Activated naive CD4-positive, alpha-beta T cell treated with anti-CD3 and anti-CD28 coated beads, Interleukin-2, amount 10 ng/mL, durations not matched to agents 7 days and 5 days (primary cell): ENCODE measurements around the gene MKLN1.
"Not testable (repeated sequence)": the region's sequence is repeated elsewhere in the genome, so short reads cannot be mapped to it uniquely, and the experiment has no call there.

Source experiments
- CTCF ChIA-PET: fragments of 350-600 bp; sonication (Branson Sonifier 250); formaldehyde crosslinking; loops from one replicate; lab custom pipeline; 2021; ENCODE audit warnings: antibody characterized with exemption; lab: Charles Lee
- DNase-seq: peaks from one replicate; pipeline ENCODE4 v3.0.0-alpha.2; 2020
- H3K27ac Mint-ChIP-seq: one replicate; pipeline ENCODE4 v1.8.0; 2021; ENCODE audit warnings: mild to moderate bottlenecking, moderate library complexity, mixed read lengths
- H3K27me3 Mint-ChIP-seq: one replicate; pipeline ENCODE4 v1.8.0; 2021; ENCODE audit warnings: mild to moderate bottlenecking, mixed read lengths
- H3K36me3 Mint-ChIP-seq: one replicate; pipeline ENCODE4 v1.8.0; 2021; ENCODE audit warnings: mixed read lengths
- H3K4me1 Mint-ChIP-seq: one replicate; pipeline ENCODE4 v1.8.0; 2021; ENCODE audit warnings: mixed read lengths
- H3K4me3 Mint-ChIP-seq: one replicate; pipeline ENCODE4 v1.8.0; 2021; ENCODE audit warnings: mild to moderate bottlenecking, moderate library complexity, mixed read lengths
- H3K9me3 Mint-ChIP-seq: one replicate; pipeline ENCODE4 v1.8.0; 2021; ENCODE audit warnings: mixed read lengths

The MKLN1 gene

GRCh38 chr7:131503639-131504038, 176.0 kb downstream of the MKLN1 start:
- H3K9me3 Mint-ChIP-seq: no peaks in the 10 kb centered on the region
- H3K4me3 Mint-ChIP-seq: no peak overlapping the region
- H3K36me3 Mint-ChIP-seq: peaks cover 7% of the 10 kb centered on the region
- DNase-seq: no peak
- peaks cover 34% of the 10 kb centered on the region for H3K4me1 Mint-ChIP-seq
- CTCF ChIA-PET: interaction anchor here (0.7 to 1.0 kb wide), 3 partner anchors 9 to 522 kb away, joined by 3 to 4 read pairs (median 4); no protein-coding TSS in a partner anchor
- H3K27me3 Mint-ChIP-seq: peaks cover 9% of the 10 kb centered on the region
- H3K27ac Mint-ChIP-seq: no peak overlapping the region

GRCh38 chr7:131504157-131504899, 176.7 kb downstream of the MKLN1 start:
- Mint-ChIP-seq H3K4me3 (no peak overlapping the region), H3K27me3 (peaks cover 16% of the 10 kb centered on the region), H3K9me3 (no peaks in the 10 kb centered on the region), H3K36me3 (peaks cover 7% of the 10 kb centered on the region), H3K4me1 (peaks cover 38% of the 10 kb centered on the region), H3K27ac (no peak overlapping the region)
- DNase-seq: no peak
- CTCF ChIA-PET: interaction anchor here (0.7 to 1.0 kb wide), 4 partner anchors 9 to 523 kb away, joined by 3 to 4 read pairs (median 4); no protein-coding TSS in a partner anchor

- not testable (repeated sequence) for DNase-seq, H3K27ac Mint-ChIP-seq, H3K4me3 Mint-ChIP-seq, H3K9me3 Mint-ChIP-seq, H3K36me3 Mint-ChIP-seq
- Mint-ChIP-seq H3K4me1 (peaks cover 38% of the 10 kb centered on the region), H3K27me3 (peaks cover 20% of the 10 kb centered on the region)
- CTCF ChIA-PET: interaction anchor here (0.8 to 2.4 kb wide), 2 partner anchors 152 to 436 kb away, joined by 3 to 5 read pairs; no protein-coding TSS in a partner anchor
These were observed 177.5 kb downstream of the MKLN1 start for GRCh38 chr7:131505037-131505620.

- Mint-ChIP-seq H3K4me3 (no peak overlapping the region), H3K27ac (no peak overlapping the region), H3K36me3 (peaks cover 4% of the 10 kb centered on the region), H3K4me1 (peaks cover 31% of the 10 kb centered on the region), H3K27me3 (peaks cover 20% of the 10 kb centered on the region), H3K9me3 (no peaks in the 10 kb centered on the region)
- CTCF ChIA-PET: interaction anchor here (1.4 to 2.4 kb wide), 2 partner anchors 22 to 151 kb away, joined by 3 to 5 read pairs; no protein-coding TSS in a partner anchor
- DNase-seq: no peak
These were observed 178.2 kb downstream of the MKLN1 start for GRCh38 chr7:131505636-131506557.

- H3K27ac Mint-ChIP-seq: peak overlapping the region; percentile 60
- no peaks in the 10 kb centered on the region for H3K36me3 Mint-ChIP-seq
- H3K4me3 Mint-ChIP-seq: no peak overlapping the region
- H3K9me3 Mint-ChIP-seq: no peaks in the 10 kb centered on the region
- peaks cover 24% of the 10 kb centered on the region for H3K4me1 Mint-ChIP-seq
- CTCF ChIA-PET: interaction anchor here (0.9 to 2.4 kb wide), 5 partner anchors 14 to 150 kb away, joined by 3 to 6 read pairs (median 5); no protein-coding TSS in a partner anchor
- H3K27me3 Mint-ChIP-seq: peaks cover 20% of the 10 kb centered on the region
- DNase-seq: no peak
These were observed 178.9 kb downstream of the MKLN1 start for GRCh38 chr7:131506597-131506996.

GRCh38 chr7:131507592-131508331, 180.1 kb downstream of the MKLN1 start:
- CTCF ChIA-PET: interaction anchor here (0.6 to 2.4 kb wide), 11 partner anchors 8 to 150 kb away, joined by 3 to 11 read pairs (median 5); no protein-coding TSS in a partner anchor
- H3K4me3 Mint-ChIP-seq: no peak overlapping the region
- no peaks in the 10 kb centered on the region for H3K9me3 Mint-ChIP-seq
- no peaks in the 10 kb centered on the region for H3K36me3 Mint-ChIP-seq
- H3K4me1 Mint-ChIP-seq: peaks cover 20% of the 10 kb centered on the region
- DNase-seq: peak; percentile 88
- H3K27me3 Mint-ChIP-seq: peaks cover 25% of the 10 kb centered on the region
- H3K27ac Mint-ChIP-seq: no peak overlapping the region

GRCh38 chr7:131508754-131509486, 181.2 kb downstream of the MKLN1 start:
- Mint-ChIP-seq H3K27ac (no peak overlapping the region), H3K4me1 (peaks cover 27% of the 10 kb centered on the region), H3K4me3 (no peak overlapping the region), H3K36me3 (no peaks in the 10 kb centered on the region), H3K9me3 (no peaks in the 10 kb centered on the region), H3K27me3 (peaks cover 25% of the 10 kb centered on the region)
- CTCF ChIA-PET: interaction anchor here (0.7 to 2.2 kb wide), 6 partner anchors 9 to 149 kb away, joined by 3 to 11 read pairs (median 6); no protein-coding TSS in a partner anchor
- DNase-seq: no peak

GRCh38 chr7:131509781-131510180, 182.1 kb downstream of the MKLN1 start:
- H3K27me3 Mint-ChIP-seq: peaks cover 25% of the 10 kb centered on the region
- H3K4me1 Mint-ChIP-seq: peaks cover 27% of the 10 kb centered on the region
- no peaks in the 10 kb centered on the region for H3K36me3 Mint-ChIP-seq
- no peaks in the 10 kb centered on the region for H3K9me3 Mint-ChIP-seq
- H3K27ac Mint-ChIP-seq: no peak overlapping the region
- H3K4me3 Mint-ChIP-seq: no peak overlapping the region
- CTCF ChIA-PET: interaction anchor here (1.7 to 1.9 kb wide), 2 partner anchors 10 to 146 kb away, joined by 9 to 11 read pairs; no protein-coding TSS in a partner anchor
- no peak for DNase-seq

- H3K27ac Mint-ChIP-seq: no peak overlapping the region
These were observed 183.4 kb downstream of the MKLN1 start for GRCh38 chr7:131511071-131511470.

GRCh38 chr7:131511774-131512535, 184.3 kb downstream of the MKLN1 start:
- no peaks in the 10 kb centered on the region for H3K9me3 Mint-ChIP-seq
- CTCF ChIA-PET: interaction anchor here (0.7 to 2.2 kb wide), 12 partner anchors 10 to 615 kb away, joined by 3 to 11 read pairs (median 3); no protein-coding TSS in a partner anchor
- H3K4me1 Mint-ChIP-seq: peaks cover 27% of the 10 kb centered on the region
- H3K27me3 Mint-ChIP-seq: peaks cover 31% of the 10 kb centered on the region
- no peak overlapping the region for H3K27ac Mint-ChIP-seq
- no peak for DNase-seq
- no peak overlapping the region for H3K4me3 Mint-ChIP-seq
- H3K36me3 Mint-ChIP-seq: no peaks in the 10 kb centered on the region

More at GRCh38 chr7:131511071-131511470, 183.4 kb downstream of the MKLN1 start:
- no peaks in the 10 kb centered on the region for H3K9me3 Mint-ChIP-seq
- CTCF ChIA-PET: interaction anchor here (0.5 to 1.2 kb wide), 2 partner anchors 442 to 456 kb away, joined by 3 read pairs; no protein-coding TSS in a partner anchor
- no peak overlapping the region for H3K4me3 Mint-ChIP-seq
- peaks cover 32% of the 10 kb centered on the region for H3K27me3 Mint-ChIP-seq
- no peak for DNase-seq
- peaks cover 27% of the 10 kb centered on the region for H3K4me1 Mint-ChIP-seq
- no peaks in the 10 kb centered on the region for H3K36me3 Mint-ChIP-seq

GRCh38 chr7:131513245-131514061, 185.8 kb downstream of the MKLN1 start:
- Mint-ChIP-seq H3K36me3 (no peaks in the 10 kb centered on the region), H3K4me1 (peaks cover 19% of the 10 kb centered on the region), H3K27me3 (peaks cover 31% of the 10 kb centered on the region), H3K27ac (no peak overlapping the region), H3K9me3 (no peaks in the 10 kb centered on the region), H3K4me3 (no peak overlapping the region)
- CTCF ChIA-PET: interaction anchor here (0.5 to 3.3 kb wide), 17 partner anchors 9 to 700 kb away, joined by 3 to 17 read pairs (median 4); no protein-coding TSS in a partner anchor
- peak; percentile 84 for DNase-seq
